Activated naive CD8-positive, alpha-beta T cell treated with anti-CD3 and anti-CD28 coated beads for 36 hours (primary cell): ENCODE data around the gene FSTL1. TPM values are rescaled to one million over a fixed set of nuclear protein-coding genes. Genes with fewer than 3 reads are reported as not detected.

Experiments
- DNase-seq: peaks from one replicate; pipeline ENCODE4 v3.0.0; 2021
- H3K27ac Mint-ChIP-seq: one replicate; pipeline ENCODE4 v1.8.0; 2022; ENCODE audit warnings: mild to moderate bottlenecking, moderate library complexity, mixed read lengths
- H3K27me3 Mint-ChIP-seq: one replicate; pipeline ENCODE4 v1.8.0; 2022; ENCODE audit warnings: mild to moderate bottlenecking, mixed read lengths
- H3K36me3 Mint-ChIP-seq: one replicate; pipeline ENCODE4 v1.8.0; 2021; ENCODE audit warnings: mild to moderate bottlenecking, mixed read lengths
- H3K4me1 Mint-ChIP-seq: one replicate; pipeline ENCODE4 v1.8.0; 2021; ENCODE audit warnings: mixed read lengths
- H3K4me3 Mint-ChIP-seq: one replicate; pipeline ENCODE4 v1.8.0; 2022; ENCODE audit warnings: mild to moderate bottlenecking, moderate library complexity, mixed read lengths
- H3K9me3 Mint-ChIP-seq: one replicate; pipeline ENCODE4 v1.8.0; 2022; ENCODE audit warnings: mixed read lengths
- total RNA-seq, 2 experiments: library from RNA; stranded (reverse); gene quantifications; one replicate each; pipeline ENCODE4 v1.2.3, GENCODE V29; 2021

FSTL1 gene
- total RNA-seq, 2 experiments from 2014 or later: 1.6 to 1.7 TPM

GRCh38 chr3:120348991-120349854 is 101.6 kb downstream of the FSTL1 start, which contains the start of gene LRRC58:
Gene LRRC58, minus strand, starts transcription at chr3:120349354. Its CDS starts 111 bp downstream, at chr3:120349243.
- Mint-ChIP-seq H3K4me3 (peak within 1 kb of the TSS; percentile 83), H3K4me1 (peaks cover 39% of the 10 kb centered on the region), H3K27ac (peak within 1 kb of the TSS; percentile 94), H3K9me3 (no peaks in the 10 kb centered on the region), H3K36me3 (peaks cover 34% of the 10 kb centered on the region), H3K27me3 (peaks cover 7% of the 10 kb centered on the region)
- DNase-seq: peak; percentile 93

DNA sequence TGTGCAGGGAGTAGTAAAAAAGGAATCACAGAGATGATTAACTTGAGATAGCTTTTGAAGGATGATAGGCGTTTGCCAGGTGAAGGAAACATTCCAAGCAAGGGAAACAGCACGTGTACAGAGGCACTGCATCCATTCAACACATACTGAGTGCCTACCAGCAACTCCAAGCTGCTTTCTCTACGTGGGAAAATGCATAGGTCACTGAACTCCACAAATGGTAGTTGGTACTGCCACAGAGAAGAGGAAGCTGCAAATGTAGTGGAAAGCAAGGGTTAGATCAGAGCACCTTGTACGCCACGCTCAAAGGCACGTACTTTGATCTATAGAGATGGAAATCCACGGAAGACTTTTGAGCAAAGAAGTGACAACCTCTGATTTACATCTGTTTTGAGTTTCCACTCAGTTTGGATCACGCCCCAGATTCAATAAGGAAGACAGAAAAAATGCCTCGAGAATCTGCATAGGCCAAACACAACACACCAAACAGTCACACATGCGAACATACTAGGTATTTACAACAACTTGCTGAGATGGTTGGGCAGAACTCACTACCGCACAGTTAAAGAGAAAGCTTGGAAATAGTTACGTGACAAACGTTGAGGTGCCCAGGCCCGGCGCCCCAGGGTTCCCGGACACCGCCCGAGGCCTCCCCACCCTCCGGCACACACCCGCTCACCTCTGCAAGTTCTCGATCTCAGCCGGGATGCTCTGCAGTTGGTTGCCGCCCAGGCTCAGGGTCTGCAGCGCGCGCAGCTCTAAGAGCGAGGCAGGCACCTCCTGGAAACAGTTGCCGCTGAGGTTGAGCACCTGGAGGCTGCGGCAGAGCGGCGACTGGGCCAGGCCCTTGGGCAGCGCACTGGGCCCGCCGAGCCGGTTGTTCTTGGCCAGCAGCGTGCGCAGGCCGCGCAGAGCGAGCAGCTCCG is 102.5 kb downstream of the FSTL1 start:
- Mint-ChIP-seq H3K9me3 (no peaks in the 10 kb centered on the region), H3K27ac (peak overlapping the region; percentile 94), H3K4me1 (peaks cover 46% of the 10 kb centered on the region), H3K4me3 (peak overlapping the region; percentile 83), H3K36me3 (peaks cover 41% of the 10 kb centered on the region), H3K27me3 (no peaks in the 10 kb centered on the region)
- peak; percentile 65 for DNase-seq

GRCh38 chr3:120344349-120344748 is 106.4 kb downstream of the FSTL1 start:
- Mint-ChIP-seq H3K27ac (peak overlapping the region; percentile 70), H3K4me3 (peak overlapping the region; percentile 42), H3K27me3 (no peaks in the 10 kb centered on the region), H3K36me3 (peaks cover 67% of the 10 kb centered on the region), H3K4me1 (peaks cover 45% of the 10 kb centered on the region), H3K9me3 (peaks cover 6% of the 10 kb centered on the region)
- no peak for DNase-seq

Other genes starting within 250 kb of the FSTL1 start
- gene GPR156, start 165.8 kb downstream of the FSTL1 start, total RNA-seq: under 1 TPM in 1 of 2 experiments, not detected in 1; 0.10 TPM
- 10 to 100 TPM; 41.4 to 42.4 TPM for gene LRRC58, start 101.6 kb downstream of the FSTL1 start, total RNA-seq
- gene NDUFB4, start 145.3 kb upstream of the FSTL1 start, total RNA-seq: 100 to 1,000 TPM; 120 to 124 TPM
- under 1 TPM; 0.20 to 0.35 TPM for gene HGD, start 231.2 kb upstream of the FSTL1 start, total RNA-seq